HepG2 (cell line): Measurements from ENCODE around the gene VPS4B. TPM values are rescaled to one million over a fixed set of nuclear protein-coding genes. Genes with fewer than 3 reads are reported as not detected.

Experiments
- DRAP1 ChIP-seq: IDR thresholded peaks from 2 replicates; pipeline ENCODE4 v1.6.1; 2016; ENCODE audit warnings: missing genetic modification reagents, missing compliant biosample characterization
- ELF1 ChIP-seq: sonication (generic); formaldehyde crosslinking; IDR thresholded peaks from 2 replicates; pipeline ENCODE4 v1.4.0; 2020; ENCODE audit warnings: missing genetic modification reagents
- GZF1 ChIP-seq: sonication (generic); formaldehyde crosslinking; IDR thresholded peaks from 2 replicates; pipeline ENCODE4 v1.5.1; 2020; ENCODE audit warnings: mild to moderate bottlenecking, missing genetic modification reagents
- HINFP ChIP-seq: sonication (generic); formaldehyde crosslinking; IDR thresholded peaks from 2 replicates; pipeline ENCODE4 v1.4.0; 2020; ENCODE audit warnings: low read depth, mild to moderate bottlenecking, missing genetic modification reagents
- HNF1A ChIP-seq, 2 experiments: sonication (generic) in 1 of 2; formaldehyde crosslinking in 1 of 2; IDR thresholded peaks; 2 replicates each; pipeline versions ENCODE4 v1.4.0 to v1.6.1; 2016 to 2020; ENCODE audit warnings: borderline replicate concordance in 1 of 2, low read depth in 1 of 2, mild to moderate bottlenecking in 1 of 2, missing genetic modification reagents in 1 of 2
- HOMEZ ChIP-seq: IDR thresholded peaks from 2 replicates; pipeline ENCODE4 v1.6.1; 2016; ENCODE audit warnings: low read depth
- IRX3 ChIP-seq: sonication (generic); formaldehyde crosslinking; IDR thresholded peaks from 2 replicates; pipeline ENCODE4 v1.8.1; 2023; ENCODE audit warnings: mild to moderate bottlenecking, low read depth, missing genetic modification reagents, borderline replicate concordance
- MLX ChIP-seq: IDR thresholded peaks from 2 replicates; pipeline ENCODE4 v1.6.1; 2016
- NCOA1 ChIP-seq: sonication (generic); formaldehyde crosslinking; IDR thresholded peaks from 2 replicates; pipeline ENCODE4 v1.9.0; 2021; ENCODE audit warnings: missing genetic modification reagents
- NR1H2 ChIP-seq: sonication (generic); formaldehyde crosslinking; IDR thresholded peaks from 2 replicates; pipeline ENCODE4 v1.8.1; 2022; ENCODE audit warnings: low read depth, missing genetic modification reagents, borderline replicate concordance
- RNF2 ChIP-seq: fragments of 450-650 bp; conservative IDR thresholded peaks from 2 replicates; pipeline ENCODE4 v1.6.1; 2016; ENCODE audit warnings: low read depth
- RXRA ChIP-seq: sonication (generic); formaldehyde crosslinking; IDR thresholded peaks from 2 replicates; pipeline ENCODE4 v1.5.1; 2020; ENCODE audit warnings: missing genetic modification reagents
- SIN3B ChIP-seq: fragments of 150-350 bp; IDR thresholded peaks from 2 replicates; pipeline ENCODE4 v1.6.1; 2014; ENCODE audit warnings: low read length
- SRSF4 ChIP-seq: fragments of 200-400 bp; formaldehyde crosslinking; IDR thresholded peaks from one replicate; pipeline ENCODE4 v1.6.1; 2018; ENCODE audit warnings: mild to moderate bottlenecking, low read depth, low read length, moderate library complexity; ENCODE audit not compliant: poor library complexity, severe bottlenecking
- TAF1 ChIP-seq: sonication (generic); formaldehyde crosslinking; IDR thresholded peaks from 2 replicates; pipeline ENCODE4 v1.4.0; 2020; ENCODE audit warnings: missing genetic modification reagents
- TBL1XR1 ChIP-seq: fragments of 150-350 bp; IDR thresholded peaks from 2 replicates; pipeline ENCODE4 v1.6.1; 2014; ENCODE audit warnings: borderline replicate concordance, low read length; ENCODE audit not compliant: partially characterized antibody
- ZFY ChIP-seq: sonication (generic); formaldehyde crosslinking; IDR thresholded peaks from 2 replicates; pipeline ENCODE4 v1.4.0; 2020; ENCODE audit warnings: missing genetic modification reagents
- ZNF564 ChIP-seq: sonication (generic); formaldehyde crosslinking; IDR thresholded peaks from 2 replicates; pipeline ENCODE4 v1.8.1; 2023; ENCODE audit warnings: mild to moderate bottlenecking, missing genetic modification reagents
- polyA plus RNA-seq, 8 experiments: library from polyadenylated mRNA; depleted of rRNA in 3 of 8; stranded (reverse) in 7 of 8; unstranded in 1 of 8; fragments of >200 nt; fragmentation: Illumina TruSeq in 4 of 8; extraction: Trizol in 4 of 8; gene quantifications; 2 replicates each; pipeline versions ENCODE4 v1.2.1 to v1.2.3, GENCODE V29; 2011 to 2016; ENCODE audit warnings: low read depth in 4 of 8, missing spikeins in 1 of 8, mixed read lengths in 1 of 8; ENCODE audit not compliant: insufficient read depth in 1 of 8
- total RNA-seq, 5 experiments: library from RNA; depleted of rRNA; stranded (reverse); fragments of >200 nt; fragmentation: Illumina TruSeq; extraction: Trizol; gene quantifications; 2 replicates each; pipeline ENCODE4 v1.2.3, GENCODE V29; 2016; ENCODE audit warnings: low read depth in 1 of 5

VPS4B gene
- total and polyA plus RNA-seq, 2 of the 13 experiments (the other 11 are each of a cell fraction or from before 2014, with no cell fraction given): 12.8 to 25.9 TPM

- TF ChIP-seq HNF1A (IDR thresholded peaks at IDR 0.05; ENCODE audit: low read depth) (0 out of 2 replicates have a peak, but pooled peaks have one; percentile 31), HNF1A (CRISPR knock-in tag; IDR thresholded peaks at IDR 0.05; ENCODE audit: borderline replicate concordance) (0 out of 2 replicates have a peak, but pooled peaks have one; percentile 28), HINFP (CRISPR knock-in tag) (peak; percentile 32; the same call in 1 of the 2 replicates), ZFY (CRISPR knock-in tag) (peak; percentile 99), SIN3B (peak; percentile 72; the same call in 1 of the 2 replicates), NR1H2 (CRISPR knock-in tag) (no peak), HOMEZ (CRISPR knock-in tag) (0 out of 2 replicates have a peak, but pooled peaks have one; percentile 9), RNF2 (peak; percentile 76; the same call in 1 of the 2 replicates), RXRA (CRISPR knock-in tag) (peak; percentile 72; the same call in 1 of the 2 replicates), MLX (CRISPR knock-in tag) (no peak), GZF1 (CRISPR knock-in tag) (no peak), IRX3 (CRISPR knock-in tag) (0 out of 2 replicates have a peak, but pooled peaks have one; percentile 79), TBL1XR1 (peak; percentile 67), TAF1 (CRISPR knock-in tag) (peak; percentile 91), SRSF4 (no peak), ZNF564 (CRISPR knock-in tag) (peak; percentile 51; the same call in 1 of the 2 replicates), NCOA1 (CRISPR knock-in tag) (0 out of 2 replicates have a peak, but pooled peaks have one; percentile 80), ELF1 (CRISPR knock-in tag) (peak; percentile 72), DRAP1 (CRISPR knock-in tag) (peak; percentile 58)
Measured at GRCh38 chr18:63367053-63367953, 55.0 kb downstream of the VPS4B start, which contains the start of gene KDSR (continued).
